HepG2 (cell line): ENCODE data around the gene MADD.

Experiments
- CHD2 ChIP-seq: IDR thresholded peaks from 2 replicates; pipeline ENCODE4 v1.6.1; 2011; ENCODE audit warnings: low read depth, low read length, improper control_type of control experiment
- ISX ChIP-seq: sonication (generic); formaldehyde crosslinking; conservative IDR thresholded peaks from 2 replicates; pipeline ENCODE4 v1.5.0; 2020; ENCODE audit warnings: missing genetic modification reagents
- KDM2A ChIP-seq: sonication (generic); formaldehyde crosslinking; IDR thresholded peaks from 2 replicates; pipeline ENCODE4 v1.4.0; 2020; ENCODE audit warnings: low read depth, missing genetic modification reagents, borderline replicate concordance
- TBX2 ChIP-seq: sonication (generic); formaldehyde crosslinking; IDR thresholded peaks from 2 replicates; pipeline ENCODE4 v1.5.0; 2020; ENCODE audit warnings: missing genetic modification reagents, mild to moderate bottlenecking, borderline replicate concordance
- TF ChIP-seq, protein P1 (sequence below): IDR thresholded peaks from 2 replicates; pipeline ENCODE4 v1.6.1; 2018; ENCODE audit warnings: missing genetic modification reagents, mild to moderate bottlenecking, missing compliant biosample characterization
- TF ChIP-seq, protein P2 (sequence below): IDR thresholded peaks from 2 replicates; pipeline ENCODE4 v1.6.1; 2016
- TF ChIP-seq, protein P3 (sequence below): sonication (generic); formaldehyde crosslinking; IDR thresholded peaks from 2 replicates; pipeline ENCODE4 v1.5.0; 2020; ENCODE audit warnings: mild to moderate bottlenecking, missing genetic modification reagents, moderate library complexity

GRCh38 chr11:47327949-47328348 lies 58.0 kb downstream of the MADD start:
- TF ChIP-seq CHD2, result no peak
- no peak for TF ChIP-seq ISX (CRISPR knock-in tag)
- TF ChIP-seq, protein P1, sequence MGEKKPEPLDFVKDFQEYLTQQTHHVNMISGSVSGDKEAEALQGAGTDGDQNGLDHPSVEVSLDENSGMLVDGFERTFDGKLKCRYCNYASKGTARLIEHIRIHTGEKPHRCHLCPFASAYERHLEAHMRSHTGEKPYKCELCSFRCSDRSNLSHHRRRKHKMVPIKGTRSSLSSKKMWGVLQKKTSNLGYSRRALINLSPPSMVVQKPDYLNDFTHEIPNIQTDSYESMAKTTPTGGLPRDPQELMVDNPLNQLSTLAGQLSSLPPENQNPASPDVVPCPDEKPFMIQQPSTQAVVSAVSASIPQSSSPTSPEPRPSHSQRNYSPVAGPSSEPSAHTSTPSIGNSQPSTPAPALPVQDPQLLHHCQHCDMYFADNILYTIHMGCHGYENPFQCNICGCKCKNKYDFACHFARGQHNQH (CRISPR knock-in tag), result no peak
- TF ChIP-seq KDM2A (CRISPR knock-in tag), result no peak
- no peak for TF ChIP-seq TBX2 (CRISPR knock-in tag)
- TF ChIP-seq, protein P2, sequence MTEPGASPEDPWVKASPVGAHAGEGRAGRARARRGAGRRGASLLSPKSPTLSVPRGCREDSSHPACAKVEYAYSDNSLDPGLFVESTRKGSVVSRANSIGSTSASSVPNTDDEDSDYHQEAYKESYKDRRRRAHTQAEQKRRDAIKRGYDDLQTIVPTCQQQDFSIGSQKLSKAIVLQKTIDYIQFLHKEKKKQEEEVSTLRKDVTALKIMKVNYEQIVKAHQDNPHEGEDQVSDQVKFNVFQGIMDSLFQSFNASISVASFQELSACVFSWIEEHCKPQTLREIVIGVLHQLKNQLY, result no peak
- TF ChIP-seq, protein P3, sequence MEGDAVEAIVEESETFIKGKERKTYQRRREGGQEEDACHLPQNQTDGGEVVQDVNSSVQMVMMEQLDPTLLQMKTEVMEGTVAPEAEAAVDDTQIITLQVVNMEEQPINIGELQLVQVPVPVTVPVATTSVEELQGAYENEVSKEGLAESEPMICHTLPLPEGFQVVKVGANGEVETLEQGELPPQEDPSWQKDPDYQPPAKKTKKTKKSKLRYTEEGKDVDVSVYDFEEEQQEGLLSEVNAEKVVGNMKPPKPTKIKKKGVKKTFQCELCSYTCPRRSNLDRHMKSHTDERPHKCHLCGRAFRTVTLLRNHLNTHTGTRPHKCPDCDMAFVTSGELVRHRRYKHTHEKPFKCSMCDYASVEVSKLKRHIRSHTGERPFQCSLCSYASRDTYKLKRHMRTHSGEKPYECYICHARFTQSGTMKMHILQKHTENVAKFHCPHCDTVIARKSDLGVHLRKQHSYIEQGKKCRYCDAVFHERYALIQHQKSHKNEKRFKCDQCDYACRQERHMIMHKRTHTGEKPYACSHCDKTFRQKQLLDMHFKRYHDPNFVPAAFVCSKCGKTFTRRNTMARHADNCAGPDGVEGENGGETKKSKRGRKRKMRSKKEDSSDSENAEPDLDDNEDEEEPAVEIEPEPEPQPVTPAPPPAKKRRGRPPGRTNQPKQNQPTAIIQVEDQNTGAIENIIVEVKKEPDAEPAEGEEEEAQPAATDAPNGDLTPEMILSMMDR (CRISPR knock-in tag), result no peak
